GM18907 (cell line): Measurements from ENCODE around the gene PTH2.
"Not testable (repeated sequence)": the region's sequence is repeated elsewhere in the genome, so short reads cannot be mapped to it uniquely, and the experiment has no call there.

Experiments
- ATAC-seq: cut with Tn5 transposase; IDR thresholded peaks from one replicate; pipeline ENCODE4 v1.9.1; 2021; ENCODE audit warnings: mild to moderate bottlenecking, moderate library complexity; ENCODE audit not compliant: unreplicated experiment

PTH2 gene

GRCh38 chr19:49390131-49390928 lies 32.9 kb downstream of the PTH2 start:
- ATAC-seq: no peak

GRCh38 chr19:49389406-49389805 lies 33.8 kb downstream of the PTH2 start:
- ATAC-seq: no peak

- no peak for ATAC-seq
Measured at GRCh38 chr19:49387936-49388372, 35.3 kb downstream of the PTH2 start, which contains the start of gene KASH5. KASH5 (plus strand) TSS chr19:49388249; CDS start chr19:49390884, 2,635 bp downstream.

GRCh38 chr19:49383599-49383998 lies 39.6 kb downstream of the PTH2 start:
- ATAC-seq: no peak

GRCh38 chr19:49382639-49383038 lies 40.6 kb downstream of the PTH2 start:
- ATAC-seq: no peak

- no peak for ATAC-seq
Measured at GRCh38 chr19:49380391-49380790, 42.9 kb downstream of the PTH2 start.

GRCh38 chr19:49378512-49378911 lies 44.7 kb downstream of the PTH2 start:
- no peak for ATAC-seq

GRCh38 chr19:49374665-49375434 lies 48.4 kb downstream of the PTH2 start:
- no peak for ATAC-seq

GRCh38 chr19:49373174-49373573 lies 50.1 kb downstream of the PTH2 start:
- not testable (repeated sequence) for ATAC-seq
